ENCODE data around the gene FYB2.
"Not testable (repeated sequence)": the region's sequence is repeated elsewhere in the genome, so short reads cannot be mapped to it uniquely, and the experiment has no call there.

The FYB2 gene

DNA sequence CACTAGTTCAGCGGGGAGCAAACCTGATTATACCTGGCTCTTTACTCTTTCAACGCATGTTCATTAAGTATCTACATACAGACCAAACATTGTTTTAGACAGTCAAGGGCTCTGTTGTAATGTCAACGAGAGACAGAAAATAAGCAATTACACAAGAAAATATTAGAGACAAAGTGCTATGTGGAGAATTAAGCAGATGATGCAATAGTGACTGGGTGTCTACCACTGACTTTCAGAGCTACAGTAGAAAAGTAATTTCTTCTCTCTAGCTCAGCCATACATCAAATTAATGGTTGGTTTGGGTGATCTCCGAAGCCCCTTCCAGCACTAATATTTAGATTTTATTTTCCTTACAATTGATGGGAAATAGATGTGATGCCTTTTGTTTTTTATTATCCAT lies 23.3 kb downstream of the FYB2 start:
- DNase-seq = no peak

DNA sequence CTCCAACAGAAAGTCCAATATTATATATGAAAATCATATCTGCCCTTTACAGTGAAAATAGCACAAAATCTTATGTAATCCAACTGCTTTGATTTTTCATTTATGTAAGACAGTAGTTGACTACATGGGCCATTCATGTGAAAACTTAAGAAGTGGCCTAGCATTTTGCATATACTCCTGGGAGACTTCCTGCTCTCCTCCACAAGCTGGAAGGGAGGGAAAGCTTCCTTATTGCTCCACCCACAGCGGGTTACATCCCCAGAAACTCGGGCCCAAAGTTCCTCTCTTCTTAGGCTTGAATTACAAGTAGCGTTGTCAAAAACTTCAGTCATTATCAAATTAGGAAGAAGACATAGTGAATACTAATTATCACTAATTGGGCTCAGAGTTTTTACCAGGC lies 29.2 kb downstream of the FYB2 start:
- DNase-seq = no peak

DNA sequence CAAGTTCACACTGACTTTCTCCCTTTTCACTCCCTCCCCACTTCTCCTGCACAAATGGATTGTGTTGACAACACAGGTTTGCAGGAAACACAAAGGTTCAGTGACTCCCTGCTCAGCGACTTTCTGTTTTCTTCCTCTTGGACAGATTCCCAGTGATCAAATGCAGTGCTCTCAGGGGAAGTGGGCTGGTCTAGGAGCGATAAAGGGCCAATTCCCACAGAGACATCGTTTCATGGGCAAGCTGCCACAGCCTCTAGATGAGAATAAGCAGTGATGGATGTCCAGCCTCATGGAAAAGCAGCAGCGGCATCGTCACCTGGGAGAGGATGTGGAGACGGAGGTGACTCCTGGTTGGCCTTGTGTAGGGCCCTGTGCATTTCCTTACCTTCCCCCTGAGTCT lies 30.6 kb downstream of the FYB2 start:
- DNase-seq = peak; percentile 92

DNA sequence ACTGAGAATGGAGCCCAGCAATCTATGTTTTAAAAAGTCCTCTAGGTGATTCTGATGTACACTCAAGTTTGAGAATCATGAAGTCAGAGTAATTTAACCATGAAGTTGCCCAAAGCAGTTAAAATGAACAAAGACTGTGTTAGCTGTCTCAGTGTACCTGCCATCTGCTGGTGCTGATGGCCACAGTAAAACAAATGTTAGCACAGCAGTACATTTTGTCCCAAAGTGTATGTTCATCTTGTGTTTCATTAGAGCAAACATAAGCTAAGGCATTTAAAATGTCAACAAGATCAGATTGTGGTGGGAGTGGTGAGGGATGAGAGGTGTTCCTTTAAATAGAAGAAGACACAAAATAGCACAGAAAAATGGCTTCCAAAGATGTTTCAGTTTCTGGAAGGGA lies 31.1 kb downstream of the FYB2 start:
- DNase-seq = no peak

DNA sequence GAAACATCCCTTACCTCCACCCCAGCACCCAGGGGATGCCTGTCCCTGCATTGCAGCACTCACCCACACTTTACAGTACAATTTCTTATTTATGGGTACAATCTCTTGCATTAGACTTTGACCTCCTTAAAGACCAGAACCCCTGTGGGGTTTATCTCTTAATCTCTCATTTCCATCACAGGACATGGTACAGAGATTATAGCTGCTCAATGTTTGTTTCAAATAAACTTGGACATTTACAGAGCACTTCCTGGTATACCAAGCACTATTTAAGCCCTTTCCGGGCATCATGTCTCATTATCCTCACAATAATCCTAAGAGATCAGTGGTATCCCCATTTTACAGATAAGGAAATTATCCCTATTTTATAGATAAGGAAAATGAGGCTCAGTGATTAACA lies 31.9 kb downstream of the FYB2 start:
- no peak for DNase-seq

DNA sequence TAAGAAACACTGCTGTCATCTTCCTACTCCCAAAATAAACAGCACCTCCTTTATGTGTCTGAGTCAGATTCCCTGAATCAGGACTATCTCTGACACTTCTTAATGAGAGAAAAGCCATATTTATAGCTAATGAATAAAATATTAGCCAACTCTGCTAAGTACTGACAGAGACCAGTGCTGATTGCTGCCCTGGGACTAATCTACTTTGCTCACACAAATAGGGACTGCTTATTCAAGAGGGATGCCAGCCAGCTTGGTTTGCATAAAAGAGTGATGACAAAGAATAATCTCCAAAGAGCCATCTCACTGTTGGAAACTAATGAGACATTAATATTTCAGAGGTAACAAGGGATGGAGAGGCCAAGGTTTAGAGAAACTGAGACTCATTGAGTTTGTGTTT lies 36.4 kb downstream of the FYB2 start:
- DNase-seq = no peak

DNA sequence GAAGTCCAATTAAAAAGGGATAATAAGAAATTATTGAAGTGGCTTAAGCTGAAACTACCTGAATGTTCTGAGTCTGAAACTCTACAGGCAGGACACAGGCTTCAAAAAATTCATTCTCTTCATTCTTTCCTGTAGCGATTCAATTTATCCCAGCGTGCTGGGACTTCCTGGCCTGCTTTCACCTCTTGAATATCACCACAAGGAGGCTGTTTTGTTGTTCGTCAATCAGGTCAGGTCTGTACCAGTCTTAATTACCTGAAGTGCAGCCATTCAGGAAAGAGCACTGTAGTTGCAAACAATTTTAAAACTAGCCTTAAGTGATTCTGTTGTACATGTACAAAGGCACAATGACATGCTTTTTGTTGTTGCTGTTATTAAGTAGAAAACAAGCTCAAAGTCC lies 38.4 kb downstream of the FYB2 start:
- peak; percentile 14 for DNase-seq

DNA sequence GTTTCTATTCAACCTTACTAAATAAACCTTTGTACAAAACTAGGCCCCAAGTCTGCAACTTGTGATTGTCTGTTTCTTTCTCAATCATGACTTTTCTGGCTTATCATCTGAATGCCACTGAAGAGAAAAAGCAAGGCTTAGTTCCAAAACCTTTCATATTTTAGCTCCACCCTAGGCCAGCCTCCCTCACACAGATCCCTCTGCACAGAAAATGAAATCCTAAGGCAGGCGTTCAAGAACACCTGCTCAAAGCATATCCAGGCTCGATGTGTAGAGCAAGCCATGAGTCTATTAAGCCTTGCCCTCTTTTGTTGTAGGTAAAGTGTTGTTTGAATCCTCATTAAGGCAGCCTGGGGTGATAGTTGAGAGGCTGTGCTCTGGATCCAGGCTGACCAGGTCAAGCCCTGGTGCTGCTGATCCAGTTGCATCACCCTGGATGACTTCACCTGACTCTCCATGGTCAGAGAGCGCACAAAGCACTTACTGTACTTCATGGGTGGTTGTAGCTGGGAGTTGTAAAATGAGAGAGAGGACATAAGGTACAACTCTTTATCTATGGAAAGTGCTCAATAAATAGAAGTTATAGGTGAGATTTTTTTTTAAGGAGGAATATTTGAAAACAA lies 39.0 kb downstream of the FYB2 start:
- DNase-seq = no peak

DNA sequence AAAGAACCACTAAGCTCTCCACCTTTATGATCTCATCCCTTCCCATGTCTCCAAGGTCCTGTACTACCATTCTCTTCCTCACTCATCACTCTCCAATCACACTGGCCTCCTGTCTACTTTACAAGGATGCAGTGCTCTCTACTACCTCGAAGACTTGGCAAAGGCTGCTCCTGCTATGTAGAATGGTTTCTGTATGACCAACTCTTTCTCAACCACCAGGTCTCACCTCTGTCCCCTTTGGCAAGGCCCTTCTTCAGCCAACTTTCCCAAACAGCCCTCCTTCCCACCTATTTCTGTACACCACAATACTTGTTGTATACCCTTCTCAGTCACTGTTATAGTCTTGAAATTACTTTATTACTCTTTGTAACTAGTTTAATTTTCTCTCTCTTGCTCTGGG lies 41.2 kb downstream of the FYB2 start:
- DNase-seq = no peak

DNA sequence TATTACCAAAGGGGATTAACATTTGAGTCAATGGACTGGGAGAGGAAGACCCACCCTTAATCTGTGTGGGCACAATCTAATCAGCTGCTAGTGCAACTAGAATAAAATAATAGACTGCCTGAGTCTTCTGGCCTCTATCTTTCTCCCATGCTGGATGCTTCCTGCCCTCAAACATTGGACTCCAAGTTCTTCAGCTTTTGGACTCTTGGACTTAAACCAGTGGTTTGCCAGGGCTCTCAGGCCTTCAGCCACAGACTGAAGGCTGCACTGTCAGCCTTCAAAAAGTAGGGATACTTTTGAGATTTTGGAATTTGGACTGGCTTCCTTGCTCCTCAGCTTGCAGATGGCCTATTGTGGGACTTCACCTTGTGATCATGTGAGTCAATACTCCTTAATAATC lies 44.5 kb downstream of the FYB2 start:
- not testable (repeated sequence) for DNase-seq

DNA sequence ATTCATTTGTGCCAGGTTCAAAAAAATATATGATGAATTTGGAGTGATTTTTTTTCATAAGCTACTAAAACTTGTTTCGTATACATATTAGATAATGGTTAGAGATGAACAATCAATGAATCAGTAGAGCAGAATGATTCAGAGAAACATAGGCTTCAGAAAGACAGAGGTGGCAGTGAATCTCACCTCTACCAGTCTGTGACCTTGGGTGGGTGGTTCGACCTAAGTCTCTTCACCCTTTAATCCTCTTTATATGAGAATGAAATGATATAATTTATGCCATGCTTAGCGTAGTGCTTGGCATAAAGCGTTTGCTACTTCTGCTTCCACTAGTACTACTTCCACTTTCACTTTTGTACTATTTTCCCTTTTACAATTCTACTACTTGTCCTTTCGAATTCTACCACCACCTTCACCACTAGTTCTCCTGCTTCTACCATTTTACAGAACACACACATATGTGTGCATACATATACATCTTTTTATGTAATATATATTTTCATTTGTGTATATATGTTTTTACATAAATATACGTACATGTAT lies 45.1 kb downstream of the FYB2 start:
- DNase-seq = no peak

DNA sequence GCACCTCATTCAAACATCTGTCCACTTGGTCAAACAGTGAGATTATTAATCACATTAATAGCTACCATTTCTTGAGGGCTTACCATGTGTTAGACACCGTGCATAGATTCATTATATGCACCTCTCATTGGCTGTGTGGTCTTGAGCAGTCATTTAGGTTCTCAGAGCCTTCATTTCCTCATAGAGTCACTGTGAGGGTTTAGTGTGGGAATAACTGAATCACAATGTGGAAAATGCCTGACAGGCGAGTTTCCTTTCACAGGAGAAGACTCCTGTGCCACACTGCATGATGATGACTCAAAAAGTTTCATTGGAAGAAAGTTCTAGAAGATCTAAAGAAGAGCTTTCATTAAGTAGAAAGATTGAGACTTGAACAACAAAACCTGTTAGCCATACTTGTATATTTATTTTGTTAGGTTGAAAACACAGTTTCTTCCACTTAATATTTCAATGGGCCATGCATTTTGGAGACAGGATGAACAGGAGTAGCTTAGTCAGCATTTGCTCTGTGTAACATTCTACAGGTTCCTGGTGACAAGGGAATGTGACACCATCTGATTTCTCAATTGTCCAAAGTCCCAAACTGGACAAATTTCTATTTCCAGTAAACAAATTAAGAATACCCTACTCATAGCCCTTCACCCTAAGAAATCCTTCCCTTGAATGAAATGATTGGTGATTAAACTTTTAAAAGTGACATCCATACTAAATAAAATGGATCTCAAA lies 45.7 kb downstream of the FYB2 start:
- DNase-seq = peak; percentile 75

DNA sequence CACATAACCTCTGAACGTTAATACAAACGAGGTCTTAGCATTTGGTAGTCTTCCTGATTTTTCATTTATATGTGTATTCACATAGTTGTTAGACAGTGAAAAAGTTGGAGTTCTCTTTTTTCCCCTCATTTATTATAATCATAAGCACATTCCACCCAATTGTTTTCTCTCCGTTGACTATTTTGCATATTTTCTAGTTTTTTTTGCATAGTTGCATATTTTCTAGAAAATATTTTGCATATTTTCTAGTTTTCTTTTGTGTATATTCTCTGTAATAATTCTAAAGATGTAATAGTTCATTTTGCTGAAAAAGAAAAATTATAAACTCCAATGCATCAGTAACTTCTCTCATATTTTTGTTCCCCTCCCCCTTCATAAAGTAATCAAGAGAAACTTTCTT lies 47.5 kb downstream of the FYB2 start:
- DNase-seq = no peak

DNA sequence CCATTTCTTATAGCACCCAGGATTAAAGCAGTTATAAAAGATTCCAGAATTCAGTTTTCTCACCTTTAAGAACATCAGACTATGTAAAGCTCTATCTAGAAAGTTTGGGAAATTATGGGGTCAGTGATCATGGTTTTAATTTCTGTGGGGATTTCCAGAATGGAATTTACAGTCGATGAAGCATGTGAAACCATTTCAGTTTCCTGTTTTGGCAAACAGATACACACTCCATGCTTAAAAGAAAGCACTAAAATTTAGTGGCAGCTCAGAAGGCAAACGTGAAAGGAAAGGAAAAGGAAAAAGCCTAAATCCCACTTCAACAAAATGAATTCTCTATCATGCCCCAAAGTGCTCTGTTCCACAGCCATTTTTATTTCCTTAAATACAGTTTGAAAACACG lies 60.4 kb downstream of the FYB2 start:
- no peak for DNase-seq

DNA sequence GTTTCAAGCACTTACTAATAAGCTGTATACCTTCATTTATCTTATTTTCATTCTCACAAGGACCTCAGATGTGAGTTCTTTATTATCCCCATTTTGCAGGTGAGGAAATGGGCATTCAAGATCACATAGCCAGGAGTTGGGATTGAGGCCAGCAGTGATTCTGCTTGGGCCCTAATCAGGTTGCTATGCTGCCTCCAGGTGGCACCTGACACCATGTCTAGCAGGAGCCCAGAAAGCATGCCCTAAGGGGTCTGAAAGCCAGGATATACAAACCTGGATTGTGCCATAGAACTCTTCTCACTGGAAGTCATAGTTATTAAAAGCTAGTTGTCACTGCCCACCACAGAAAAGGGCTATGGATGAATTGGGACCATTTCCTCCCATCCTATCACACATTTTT lies 61.1 kb downstream of the FYB2 start:
- peak; percentile 27 for DNase-seq

DNA sequence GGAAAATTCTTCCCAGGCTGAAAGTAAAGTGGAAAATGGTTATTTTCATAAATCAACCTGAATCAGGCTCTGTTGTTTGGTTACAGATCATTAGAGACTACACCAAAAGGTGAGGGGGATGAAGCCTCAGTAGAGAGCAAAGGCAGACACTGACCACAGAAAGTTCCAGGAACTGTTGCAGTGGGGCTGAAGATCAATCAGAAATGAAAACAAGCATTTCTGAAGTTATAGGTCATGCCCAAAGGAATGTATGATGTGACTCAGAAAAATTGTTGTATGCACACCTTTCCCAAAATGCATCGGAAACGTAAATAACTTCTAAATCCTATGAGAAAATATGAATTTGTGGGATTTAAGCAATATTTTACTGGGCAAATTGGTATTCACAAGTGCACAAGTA lies 63.3 kb downstream of the FYB2 start:
- no peak for DNase-seq

DNA sequence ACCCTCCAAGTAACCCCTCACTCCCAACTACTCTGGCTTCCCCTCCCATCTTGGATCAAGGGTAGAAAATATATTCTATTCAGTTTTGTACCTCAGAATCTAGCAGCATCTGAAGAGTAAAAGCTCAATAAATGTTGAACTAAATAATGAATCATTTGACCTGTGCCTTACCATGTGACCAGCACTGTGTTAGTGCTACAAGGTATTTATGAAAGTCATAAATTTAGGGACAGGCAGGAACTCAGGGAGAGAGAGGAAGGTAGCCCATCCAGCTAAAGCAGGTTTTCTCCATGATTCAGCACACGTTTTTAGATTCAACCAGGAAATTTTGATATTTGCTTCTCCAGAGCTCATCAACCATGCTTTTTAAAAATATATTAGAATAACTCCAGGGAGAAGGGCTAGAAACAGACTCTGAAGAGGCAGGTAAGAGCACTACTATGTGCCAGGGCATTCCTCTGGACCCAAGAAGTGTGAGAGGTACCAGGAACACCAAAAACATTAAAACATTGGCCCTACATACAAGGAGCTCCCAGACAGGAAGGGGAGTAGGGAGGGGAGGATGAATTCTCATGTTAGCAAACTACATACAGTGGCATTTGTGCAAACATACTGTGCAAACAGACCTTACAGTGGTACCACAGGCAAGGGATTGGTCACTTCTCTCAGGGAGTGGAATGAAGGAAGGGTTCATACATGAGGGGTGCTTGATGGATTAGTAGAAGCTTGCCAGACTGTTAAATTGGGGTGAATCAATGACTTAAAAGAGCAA lies 64.3 kb downstream of the FYB2 start:
- no peak for DNase-seq

DNA sequence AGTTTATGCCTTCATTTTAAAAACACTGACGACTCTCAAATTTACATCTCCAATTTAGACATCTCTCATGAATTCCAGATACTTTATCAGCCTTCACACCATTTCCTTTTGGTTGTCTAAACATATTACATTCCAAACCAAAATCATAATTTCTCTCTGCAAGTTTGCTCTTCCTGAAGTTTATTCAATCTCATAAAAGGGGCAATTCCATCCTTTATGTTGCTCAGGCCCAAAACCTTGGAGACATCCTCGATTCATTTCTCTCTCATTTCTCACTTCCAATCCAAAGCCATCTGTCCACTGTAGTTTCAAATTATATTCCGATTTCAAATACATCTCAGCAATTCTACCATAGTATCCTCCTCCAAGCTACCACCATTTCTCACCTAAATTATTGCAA lies 74.0 kb downstream of the FYB2 start:
- no peak for DNase-seq

DNA sequence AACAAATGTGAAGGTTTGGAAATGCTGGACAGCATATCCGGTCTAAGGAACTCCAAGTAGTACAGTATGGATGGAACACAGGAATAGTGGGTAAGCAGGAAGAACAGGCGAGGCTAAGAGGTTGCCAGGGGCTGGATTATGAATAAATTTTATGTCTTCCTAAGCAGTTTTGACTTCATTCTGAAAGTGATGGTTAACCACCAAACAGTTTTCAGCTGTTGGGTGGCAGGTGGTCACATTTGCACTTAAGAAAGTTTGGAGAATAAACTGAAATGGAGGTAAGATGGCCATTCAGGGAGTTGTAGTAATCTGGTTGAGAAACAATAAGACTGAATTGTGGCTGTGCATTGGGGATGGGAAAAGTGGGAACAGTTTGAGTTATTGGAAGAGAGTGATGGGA lies 90.2 kb downstream of the FYB2 start:
- no peak for DNase-seq

DNA sequence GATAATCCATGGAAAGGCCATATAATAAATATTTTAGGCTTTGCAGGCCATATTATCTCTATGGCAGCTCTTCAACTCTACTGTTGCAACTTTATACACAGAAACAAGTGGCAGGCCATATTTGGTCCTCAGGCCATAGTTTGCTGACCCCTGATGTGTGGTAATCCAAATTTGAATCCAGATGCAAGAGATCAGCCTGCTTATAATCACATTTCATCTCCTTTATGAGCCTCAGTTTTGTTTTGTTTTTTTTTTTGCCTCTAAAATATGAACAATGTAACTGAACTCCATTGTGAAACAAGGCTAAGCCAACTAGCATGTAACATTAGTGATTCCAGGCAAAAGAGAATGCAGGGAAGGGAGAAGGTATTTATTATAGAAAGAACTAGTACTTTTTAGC lies 92.5 kb downstream of the FYB2 start:
- no peak for DNase-seq

DNA sequence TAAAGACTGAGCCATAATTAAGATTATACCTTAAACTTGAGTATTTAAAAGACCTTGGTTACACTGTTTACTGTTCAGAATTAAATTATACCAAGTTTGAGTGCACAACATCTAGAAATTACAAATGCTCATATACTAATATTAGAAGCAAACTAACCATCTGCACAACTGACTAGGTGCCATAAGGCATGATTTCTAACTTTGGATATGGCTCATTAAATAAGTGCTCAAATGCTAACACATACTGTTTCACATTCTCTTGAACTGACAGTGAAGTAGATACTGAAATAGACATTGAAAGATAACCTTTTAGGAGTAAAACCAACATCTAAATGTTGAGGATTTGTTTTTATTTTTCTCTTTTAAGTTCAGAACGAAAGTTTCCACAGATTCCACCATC lies 100.0 kb downstream of the FYB2 start:
- no peak for DNase-seq

DNA sequence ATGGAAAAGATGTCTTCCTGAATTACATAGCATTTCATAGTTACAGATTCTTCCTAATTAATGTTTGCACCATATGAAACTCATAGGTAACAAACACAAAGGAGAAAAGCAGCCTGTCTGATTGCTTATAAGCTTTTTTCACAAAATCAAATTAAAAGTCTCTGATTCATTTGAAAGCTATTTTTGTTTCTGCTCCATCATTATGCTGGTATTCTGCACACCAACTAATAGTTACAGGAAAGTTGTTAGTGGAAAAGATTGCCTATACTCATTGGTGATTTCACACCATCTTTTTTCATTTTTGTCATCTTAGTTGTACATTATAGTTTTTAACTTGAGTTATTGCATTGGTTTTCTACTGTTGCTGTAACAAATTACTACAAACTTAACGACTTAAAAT lies 104.0 kb downstream of the FYB2 start:
- DNase-seq = no peak

DNA sequence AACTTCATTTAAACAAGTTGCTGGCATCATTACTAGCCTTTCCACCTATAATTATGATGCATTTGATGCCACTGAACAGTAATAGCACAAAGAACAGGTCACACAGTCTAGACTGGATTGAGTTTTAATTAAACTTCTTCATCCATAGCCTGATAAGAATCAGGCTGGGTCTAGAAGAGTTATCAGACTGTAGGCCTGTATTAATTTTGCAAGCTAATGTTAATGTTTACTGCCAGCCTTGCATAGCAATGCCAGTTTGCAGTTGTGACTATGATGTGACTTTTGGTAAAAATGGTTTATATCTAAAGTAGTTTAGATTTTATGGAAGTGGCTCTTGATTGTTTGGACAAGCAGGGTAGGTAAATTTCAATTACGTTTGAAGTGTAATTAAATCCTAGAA lies 106.1 kb downstream of the FYB2 start:
- peak; percentile 59 for DNase-seq

DNA sequence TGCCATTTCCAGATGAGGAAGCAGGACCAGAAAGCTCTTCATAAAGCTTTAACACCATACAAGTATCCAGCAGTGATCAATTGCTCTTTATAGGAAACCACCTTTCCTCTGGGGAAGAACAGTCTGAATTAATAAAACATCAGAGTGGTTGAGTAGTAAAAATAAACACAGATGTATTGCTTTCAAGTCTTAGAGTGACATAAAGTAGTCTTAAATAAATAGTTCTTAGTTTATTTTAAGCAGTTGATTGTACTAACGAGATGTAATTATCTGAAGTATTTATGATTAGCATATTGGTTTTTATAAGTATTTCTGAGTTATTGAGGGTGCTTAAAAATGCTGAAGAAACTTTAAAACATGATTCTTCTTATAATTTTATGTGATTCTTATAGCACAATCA lies 107.1 kb downstream of the FYB2 start:
- DNase-seq = peak; percentile 33
